Choroid plexus epithelial cell (primary cell): ENCODE results near the gene ALPI.
"Not testable (repeated sequence)": the region's sequence is repeated elsewhere in the genome, so short reads cannot be mapped to it uniquely, and the experiment has no call there.

ENCODE experiments used
- DNase-seq: peaks from one replicate; pipeline ENCODE4 v3.0.0-alpha.2; 2010; ENCODE audit warnings: low read depth
- H3K4me3 ChIP-seq: 2 replicates; pipeline ENCODE4 v1.5.1; 2011; ENCODE audit warnings: low read depth, mild to moderate bottlenecking, control low read depth, low read length, moderate library complexity
- TF ChIP-seq, protein P1 (sequence below): conservative IDR thresholded peaks from 2 replicates; pipeline ENCODE4 v1.5.1; 2011; ENCODE audit warnings: low read depth, mild to moderate bottlenecking, control low read depth, inconsistent platforms, low read length, moderate library complexity

Gene ALPI

DNA sequence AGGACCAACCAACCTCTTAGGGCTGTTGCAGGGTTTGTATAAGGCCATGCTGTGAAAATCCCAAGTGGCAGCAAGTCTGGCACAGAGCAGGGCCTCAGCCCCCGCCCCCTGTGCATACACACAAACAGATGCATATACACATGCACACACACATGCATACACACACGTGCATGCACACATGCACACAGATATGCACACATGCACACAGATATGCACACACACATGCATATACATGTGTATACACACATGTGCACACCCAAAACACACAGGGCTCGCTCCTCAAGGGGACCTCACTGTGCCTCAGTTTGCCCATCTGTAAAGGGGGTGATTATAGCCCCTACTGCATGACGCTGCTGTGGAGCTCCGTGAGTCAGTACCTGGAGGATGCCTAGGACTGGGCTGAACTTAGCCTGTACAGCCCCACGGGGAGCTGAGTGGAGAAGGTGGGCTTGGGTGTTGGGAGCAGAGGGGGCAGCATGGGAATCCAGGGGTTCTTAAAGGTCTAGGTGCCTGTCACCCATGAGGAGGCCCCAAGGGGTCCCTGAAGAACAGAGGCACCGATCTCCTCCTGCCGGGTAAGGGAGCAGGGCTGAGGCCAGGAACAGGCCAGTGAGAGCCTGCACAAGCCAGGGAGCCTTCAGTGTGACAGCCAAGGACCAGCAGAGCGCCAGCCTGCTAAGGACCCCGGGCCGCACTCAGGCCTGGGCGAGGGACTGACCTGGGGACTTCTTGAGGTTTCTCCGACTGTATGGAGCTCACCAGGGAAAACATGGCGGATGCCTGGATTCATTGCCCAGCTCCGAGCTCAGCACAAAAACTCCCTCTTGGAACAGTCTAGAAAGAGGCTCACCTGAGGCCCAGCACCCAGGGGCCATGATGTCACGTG lies 24.0 kb upstream of the ALPI start:
- TF ChIP-seq, protein P1, sequence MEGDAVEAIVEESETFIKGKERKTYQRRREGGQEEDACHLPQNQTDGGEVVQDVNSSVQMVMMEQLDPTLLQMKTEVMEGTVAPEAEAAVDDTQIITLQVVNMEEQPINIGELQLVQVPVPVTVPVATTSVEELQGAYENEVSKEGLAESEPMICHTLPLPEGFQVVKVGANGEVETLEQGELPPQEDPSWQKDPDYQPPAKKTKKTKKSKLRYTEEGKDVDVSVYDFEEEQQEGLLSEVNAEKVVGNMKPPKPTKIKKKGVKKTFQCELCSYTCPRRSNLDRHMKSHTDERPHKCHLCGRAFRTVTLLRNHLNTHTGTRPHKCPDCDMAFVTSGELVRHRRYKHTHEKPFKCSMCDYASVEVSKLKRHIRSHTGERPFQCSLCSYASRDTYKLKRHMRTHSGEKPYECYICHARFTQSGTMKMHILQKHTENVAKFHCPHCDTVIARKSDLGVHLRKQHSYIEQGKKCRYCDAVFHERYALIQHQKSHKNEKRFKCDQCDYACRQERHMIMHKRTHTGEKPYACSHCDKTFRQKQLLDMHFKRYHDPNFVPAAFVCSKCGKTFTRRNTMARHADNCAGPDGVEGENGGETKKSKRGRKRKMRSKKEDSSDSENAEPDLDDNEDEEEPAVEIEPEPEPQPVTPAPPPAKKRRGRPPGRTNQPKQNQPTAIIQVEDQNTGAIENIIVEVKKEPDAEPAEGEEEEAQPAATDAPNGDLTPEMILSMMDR: no peak

DNA sequence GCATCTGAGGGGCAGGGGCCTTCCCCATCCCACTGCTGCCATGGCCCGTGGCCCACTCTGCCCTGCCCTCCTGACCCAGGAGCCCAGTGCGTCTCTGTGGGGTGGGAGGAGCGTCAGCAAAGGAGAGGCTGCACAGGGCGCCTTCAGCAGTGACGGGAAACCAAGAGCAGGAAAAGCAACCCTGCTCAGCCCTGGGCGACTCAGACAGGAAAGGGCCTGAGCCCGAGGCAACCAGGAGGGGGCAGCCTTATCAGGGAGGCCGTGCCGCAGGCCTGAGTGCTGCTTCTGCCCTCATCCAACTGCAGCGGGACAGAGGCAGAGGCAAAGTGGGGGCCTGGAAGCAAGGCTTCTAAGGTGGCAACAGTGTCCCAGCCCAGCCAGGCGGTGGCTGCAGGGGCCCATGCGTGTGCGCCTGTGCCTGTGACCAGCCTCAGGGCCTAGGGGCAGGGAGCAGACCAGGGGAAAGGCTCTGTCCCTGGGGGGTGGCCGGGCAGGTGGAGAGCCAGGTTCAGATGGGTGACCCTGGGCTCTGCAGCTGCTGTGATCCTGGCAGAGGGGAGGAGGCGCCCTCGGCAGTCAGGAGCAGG lies 23.3 kb upstream of the ALPI start:
- TF ChIP-seq, protein P1: peak; percentile 25
- DNase-seq: no peak
- H3K4me3 ChIP-seq: no peak overlapping the region

More for the DNA sequence above, 24.0 kb upstream of the ALPI start:
- no peak overlapping the region for H3K4me3 ChIP-seq
- DNase-seq: no peak

DNA sequence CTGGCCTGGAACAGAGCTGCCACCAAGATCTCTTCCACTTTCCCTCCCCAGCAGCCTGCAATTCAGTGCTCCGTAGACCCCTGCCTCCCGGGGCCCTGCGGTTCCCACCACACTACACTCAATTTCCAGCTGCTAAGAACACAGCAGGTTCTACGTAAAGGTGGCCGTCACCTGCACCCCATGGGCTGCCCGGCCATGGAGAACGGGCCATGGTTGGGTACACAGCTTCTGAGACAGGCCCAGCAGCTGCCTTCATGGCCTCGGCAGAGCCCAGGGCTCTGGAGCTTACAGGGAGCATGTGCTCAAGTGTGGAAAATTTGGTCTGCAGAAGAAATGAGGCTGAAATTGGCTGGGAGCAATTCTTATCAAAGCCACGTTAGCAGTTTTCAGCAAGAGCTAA lies 22.3 kb upstream of the ALPI start:
- H3K4me3 ChIP-seq, DNase-seq: not testable (repeated sequence)

DNA sequence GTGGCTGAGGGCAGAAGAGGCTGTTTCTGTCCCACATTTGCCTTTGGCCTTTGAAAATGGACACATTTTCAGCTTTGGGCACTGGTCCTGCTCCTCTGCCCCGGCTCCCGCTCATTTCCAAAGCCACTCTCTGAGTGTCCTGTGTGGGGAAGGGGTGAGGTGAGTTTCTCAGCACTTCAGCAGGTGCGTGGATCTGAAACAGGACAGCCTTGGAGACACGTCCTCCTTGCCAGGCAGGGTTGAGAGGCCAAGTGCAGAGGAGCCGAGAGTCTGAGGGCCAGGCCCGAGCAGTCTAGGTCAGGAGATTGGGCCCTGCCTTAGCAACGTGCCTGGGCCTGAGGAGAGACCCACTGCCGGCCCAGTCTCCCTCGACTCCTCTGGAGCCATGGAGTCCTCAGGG lies 21.9 kb upstream of the ALPI start:
- TF ChIP-seq, protein P1: no peak
- no peak for DNase-seq
- H3K4me3 ChIP-seq: no peak overlapping the region

DNA sequence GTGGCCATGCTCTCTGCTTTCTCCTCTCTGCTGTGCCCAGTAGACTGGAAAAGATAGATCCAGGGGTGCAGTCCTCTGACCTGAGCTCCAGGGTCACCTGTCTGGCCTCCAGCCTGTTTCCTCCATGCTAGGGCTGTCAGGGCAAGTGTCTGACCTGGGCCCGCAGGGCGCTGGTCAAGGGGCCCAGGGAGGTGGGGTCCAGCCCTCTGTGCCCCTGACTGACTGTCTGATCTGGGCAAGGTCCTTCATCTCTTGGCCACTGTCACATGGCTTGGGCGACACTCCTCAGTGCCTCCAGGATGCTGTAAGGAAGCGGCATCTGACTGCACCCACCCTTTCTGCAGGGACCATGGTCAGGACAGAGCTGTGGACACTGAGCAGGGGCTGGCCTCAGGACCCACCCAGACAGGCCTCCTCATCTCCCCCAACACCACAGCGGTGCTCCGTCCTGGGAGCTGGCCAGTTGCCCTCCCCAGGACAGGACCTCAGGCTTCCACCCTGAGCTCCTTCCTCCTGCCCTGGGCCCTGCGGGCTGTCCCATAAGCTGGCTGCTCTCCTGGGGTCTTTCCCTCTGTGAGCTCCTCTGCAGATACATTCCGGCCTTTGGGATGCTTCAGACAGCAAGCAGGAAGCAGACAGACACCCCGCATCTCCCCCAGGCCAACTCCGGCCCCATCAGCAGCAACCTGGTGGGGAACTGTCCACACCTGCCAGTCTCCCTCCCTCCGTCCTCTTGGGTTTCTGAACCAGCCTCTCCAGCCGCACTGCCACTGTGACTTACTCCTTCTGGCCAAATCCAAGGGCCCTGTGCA lies 21.2 kb upstream of the ALPI start:
- no peak overlapping the region for H3K4me3 ChIP-seq
- no peak for DNase-seq
- TF ChIP-seq, protein P1: no peak

DNA sequence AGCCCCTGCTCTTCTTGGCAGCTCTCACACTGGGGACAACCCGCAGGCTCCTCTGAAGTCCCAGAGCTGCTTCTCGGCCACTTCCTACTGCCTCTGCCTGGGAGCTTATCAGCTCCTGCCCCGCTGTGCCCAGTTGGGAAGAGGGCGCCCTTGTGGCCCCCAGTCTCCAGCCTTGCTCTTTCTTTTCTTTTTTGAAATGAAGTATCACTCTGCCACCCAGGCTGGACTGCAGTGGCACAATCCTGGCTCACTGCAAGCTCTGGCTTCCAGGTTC lies 20.6 kb upstream of the ALPI start:
- TF ChIP-seq, protein P1: no peak
- no peak for DNase-seq
- no peak overlapping the region for H3K4me3 ChIP-seq

DNA sequence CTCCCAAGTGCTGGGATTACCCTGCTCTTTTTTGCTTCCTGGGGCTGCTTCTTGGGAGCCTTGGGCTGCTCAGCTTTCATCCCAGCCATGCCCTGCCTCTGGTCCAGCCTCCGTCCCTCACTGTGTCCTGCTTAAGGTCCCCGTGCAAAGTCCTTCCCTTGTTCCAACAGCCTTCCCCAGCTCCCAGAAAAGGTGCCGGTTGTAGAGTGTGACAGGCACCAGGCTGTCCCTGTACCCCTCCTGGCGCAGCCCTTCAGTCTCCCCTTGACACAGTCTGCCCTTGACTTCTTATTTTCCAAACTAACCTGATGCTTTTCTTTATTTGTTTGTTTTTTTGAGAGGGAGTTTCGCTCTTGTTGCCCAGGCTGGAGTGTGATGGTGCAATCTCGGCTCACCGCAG lies 20.1 kb upstream of the ALPI start:
- H3K4me3 ChIP-seq: no peak overlapping the region
- DNase-seq: no peak
- TF ChIP-seq, protein P1: no peak
